ENCODE data around the gene TMSB10.

TMSB10 gene

DNA sequence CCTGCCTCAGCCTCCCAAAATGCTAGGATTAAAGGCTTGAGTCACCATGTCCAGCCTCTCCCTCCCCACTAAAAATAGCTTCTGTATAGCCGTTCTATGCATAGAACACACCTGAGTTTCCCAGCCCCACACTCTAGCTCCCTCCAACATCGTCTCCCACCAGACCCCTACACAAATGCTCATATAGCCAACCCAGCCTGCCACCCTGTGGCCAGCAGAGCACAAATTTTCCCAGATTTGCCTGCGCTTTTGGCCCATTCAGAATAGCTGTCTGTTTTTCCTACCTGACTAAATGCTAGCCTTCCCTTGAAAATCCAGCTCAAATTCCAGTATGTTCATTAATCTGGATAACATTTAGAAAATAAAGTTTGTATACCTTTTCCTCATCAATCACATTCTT is 47.3 kb upstream of the TMSB10 start:
- ATAC-seq: peak; percentile 40; the same call in 2 of the 3 replicates
- TF ChIP-seq ISL1 (CRISPR knock-in tag; IDR thresholded peaks at IDR 0.05): no peak
- TF ChIP-seq, protein P1, sequence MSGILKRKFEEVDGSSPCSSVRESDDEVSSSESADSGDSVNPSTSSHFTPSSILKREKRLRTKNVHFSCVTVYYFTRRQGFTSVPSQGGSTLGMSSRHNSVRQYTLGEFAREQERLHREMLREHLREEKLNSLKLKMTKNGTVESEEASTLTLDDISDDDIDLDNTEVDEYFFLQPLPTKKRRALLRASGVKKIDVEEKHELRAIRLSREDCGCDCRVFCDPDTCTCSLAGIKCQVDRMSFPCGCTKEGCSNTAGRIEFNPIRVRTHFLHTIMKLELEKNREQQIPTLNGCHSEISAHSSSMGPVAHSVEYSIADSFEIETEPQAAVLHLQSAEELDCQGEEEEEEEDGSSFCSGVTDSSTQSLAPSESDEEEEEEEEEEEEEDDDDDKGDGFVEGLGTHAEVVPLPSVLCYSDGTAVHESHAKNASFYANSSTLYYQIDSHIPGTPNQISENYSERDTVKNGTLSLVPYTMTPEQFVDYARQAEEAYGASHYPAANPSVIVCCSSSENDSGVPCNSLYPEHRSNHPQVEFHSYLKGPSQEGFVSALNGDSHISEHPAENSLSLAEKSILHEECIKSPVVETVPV (CRISPR knock-in tag; IDR thresholded peaks at IDR 0.05): no peak
- TF ChIP-seq CSDC2 (CRISPR knock-in tag; IDR thresholded peaks at IDR 0.05): no peak
- TF ChIP-seq ESRRG (CRISPR knock-in tag; IDR thresholded peaks at IDR 0.05): no peak
- TF ChIP-seq ZFP30 (CRISPR knock-in tag; IDR thresholded peaks at IDR 0.05): no peak
- TF ChIP-seq ZFP3 (CRISPR knock-in tag; IDR thresholded peaks at IDR 0.05): no peak
- TF ChIP-seq TOX (CRISPR knock-in tag; IDR thresholded peaks at IDR 0.05; ENCODE audit: borderline replicate concordance): no peak
- no peak for TF ChIP-seq RARB (CRISPR knock-in tag; IDR thresholded peaks at IDR 0.05)
- TF ChIP-seq BACH2 (CRISPR knock-in tag; IDR thresholded peaks at IDR 0.05; ENCODE audit: borderline replicate concordance): no peak
- TF ChIP-seq, protein P2, sequence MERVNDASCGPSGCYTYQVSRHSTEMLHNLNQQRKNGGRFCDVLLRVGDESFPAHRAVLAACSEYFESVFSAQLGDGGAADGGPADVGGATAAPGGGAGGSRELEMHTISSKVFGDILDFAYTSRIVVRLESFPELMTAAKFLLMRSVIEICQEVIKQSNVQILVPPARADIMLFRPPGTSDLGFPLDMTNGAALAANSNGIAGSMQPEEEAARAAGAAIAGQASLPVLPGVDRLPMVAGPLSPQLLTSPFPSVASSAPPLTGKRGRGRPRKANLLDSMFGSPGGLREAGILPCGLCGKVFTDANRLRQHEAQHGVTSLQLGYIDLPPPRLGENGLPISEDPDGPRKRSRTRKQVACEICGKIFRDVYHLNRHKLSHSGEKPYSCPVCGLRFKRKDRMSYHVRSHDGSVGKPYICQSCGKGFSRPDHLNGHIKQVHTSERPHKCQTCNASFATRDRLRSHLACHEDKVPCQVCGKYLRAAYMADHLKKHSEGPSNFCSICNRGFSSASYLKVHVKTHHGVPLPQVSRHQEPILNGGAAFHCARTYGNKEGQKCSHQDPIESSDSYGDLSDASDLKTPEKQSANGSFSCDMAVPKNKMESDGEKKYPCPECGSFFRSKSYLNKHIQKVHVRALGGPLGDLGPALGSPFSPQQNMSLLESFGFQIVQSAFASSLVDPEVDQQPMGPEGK (CRISPR knock-in tag; IDR thresholded peaks at IDR 0.05; ENCODE audit: borderline replicate concordance): no peak
- TF ChIP-seq ZNF565 (CRISPR knock-in tag; conservative IDR thresholded peaks at IDR 0.05; ENCODE audit: low read depth): no peak
- no peak for TF ChIP-seq TCF4 (CRISPR knock-in tag; IDR thresholded peaks at IDR 0.05; ENCODE audit: borderline replicate concordance)
- TF ChIP-seq GLIS3 (CRISPR knock-in tag; IDR thresholded peaks at IDR 0.05): no peak
- no peak for TF ChIP-seq SNAI2 (CRISPR knock-in tag; IDR thresholded peaks at IDR 0.05)
- no peak for TF ChIP-seq PPARA (CRISPR knock-in tag; IDR thresholded peaks at IDR 0.05; ENCODE audit: borderline replicate concordance)
- TF ChIP-seq, protein P3, sequence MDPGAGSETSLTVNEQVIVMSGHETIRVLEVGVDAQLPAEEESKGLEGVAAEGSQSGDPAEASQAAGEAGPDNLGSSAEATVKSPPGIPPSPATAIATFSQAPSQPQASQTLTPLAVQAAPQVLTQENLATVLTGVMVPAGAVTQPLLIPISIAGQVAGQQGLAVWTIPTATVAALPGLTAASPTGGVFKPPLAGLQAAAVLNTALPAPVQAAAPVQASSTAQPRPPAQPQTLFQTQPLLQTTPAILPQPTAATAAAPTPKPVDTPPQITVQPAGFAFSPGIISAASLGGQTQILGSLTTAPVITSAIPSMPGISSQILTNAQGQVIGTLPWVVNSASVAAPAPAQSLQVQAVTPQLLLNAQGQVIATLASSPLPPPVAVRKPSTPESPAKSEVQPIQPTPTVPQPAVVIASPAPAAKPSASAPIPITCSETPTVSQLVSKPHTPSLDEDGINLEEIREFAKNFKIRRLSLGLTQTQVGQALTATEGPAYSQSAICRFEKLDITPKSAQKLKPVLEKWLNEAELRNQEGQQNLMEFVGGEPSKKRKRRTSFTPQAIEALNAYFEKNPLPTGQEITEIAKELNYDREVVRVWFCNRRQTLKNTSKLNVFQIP (CRISPR knock-in tag; IDR thresholded peaks at IDR 0.05; ENCODE audit: borderline replicate concordance, low read depth): no peak
- TF ChIP-seq, protein P4, sequence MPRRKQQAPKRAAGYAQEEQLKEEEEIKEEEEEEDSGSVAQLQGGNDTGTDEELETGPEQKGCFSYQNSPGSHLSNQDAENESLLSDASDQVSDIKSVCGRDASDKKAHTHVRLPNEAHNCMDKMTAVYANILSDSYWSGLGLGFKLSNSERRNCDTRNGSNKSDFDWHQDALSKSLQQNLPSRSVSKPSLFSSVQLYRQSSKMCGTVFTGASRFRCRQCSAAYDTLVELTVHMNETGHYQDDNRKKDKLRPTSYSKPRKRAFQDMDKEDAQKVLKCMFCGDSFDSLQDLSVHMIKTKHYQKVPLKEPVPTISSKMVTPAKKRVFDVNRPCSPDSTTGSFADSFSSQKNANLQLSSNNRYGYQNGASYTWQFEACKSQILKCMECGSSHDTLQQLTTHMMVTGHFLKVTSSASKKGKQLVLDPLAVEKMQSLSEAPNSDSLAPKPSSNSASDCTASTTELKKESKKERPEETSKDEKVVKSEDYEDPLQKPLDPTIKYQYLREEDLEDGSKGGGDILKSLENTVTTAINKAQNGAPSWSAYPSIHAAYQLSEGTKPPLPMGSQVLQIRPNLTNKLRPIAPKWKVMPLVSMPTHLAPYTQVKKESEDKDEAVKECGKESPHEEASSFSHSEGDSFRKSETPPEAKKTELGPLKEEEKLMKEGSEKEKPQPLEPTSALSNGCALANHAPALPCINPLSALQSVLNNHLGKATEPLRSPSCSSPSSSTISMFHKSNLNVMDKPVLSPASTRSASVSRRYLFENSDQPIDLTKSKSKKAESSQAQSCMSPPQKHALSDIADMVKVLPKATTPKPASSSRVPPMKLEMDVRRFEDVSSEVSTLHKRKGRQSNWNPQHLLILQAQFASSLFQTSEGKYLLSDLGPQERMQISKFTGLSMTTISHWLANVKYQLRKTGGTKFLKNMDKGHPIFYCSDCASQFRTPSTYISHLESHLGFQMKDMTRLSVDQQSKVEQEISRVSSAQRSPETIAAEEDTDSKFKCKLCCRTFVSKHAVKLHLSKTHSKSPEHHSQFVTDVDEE (CRISPR knock-in tag; IDR thresholded peaks at IDR 0.05): no peak

DNA sequence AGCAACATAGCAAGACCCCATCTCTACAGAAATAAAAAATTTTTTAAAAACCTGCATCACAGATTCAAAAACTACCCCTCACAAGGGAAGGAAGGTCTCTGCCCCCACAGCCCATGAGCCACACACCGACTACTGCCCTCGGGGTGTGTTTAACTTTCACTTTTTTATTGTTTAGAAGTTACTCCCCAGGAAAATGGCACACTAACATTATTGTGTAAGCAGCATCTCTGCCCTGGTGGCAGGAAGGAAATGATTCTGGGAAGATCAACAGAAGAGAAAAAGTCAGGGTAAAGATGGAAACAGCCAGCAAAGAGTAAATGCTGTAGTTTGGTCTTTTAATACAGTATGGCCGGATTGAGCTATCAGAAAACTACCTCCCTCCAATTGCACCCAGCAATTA is 46.5 kb upstream of the TMSB10 start:
- no peak for ATAC-seq
- TF ChIP-seq GLIS3 (CRISPR knock-in tag; IDR thresholded peaks at IDR 0.05): no peak
- TF ChIP-seq RARB (CRISPR knock-in tag; IDR thresholded peaks at IDR 0.05): no peak

DNA sequence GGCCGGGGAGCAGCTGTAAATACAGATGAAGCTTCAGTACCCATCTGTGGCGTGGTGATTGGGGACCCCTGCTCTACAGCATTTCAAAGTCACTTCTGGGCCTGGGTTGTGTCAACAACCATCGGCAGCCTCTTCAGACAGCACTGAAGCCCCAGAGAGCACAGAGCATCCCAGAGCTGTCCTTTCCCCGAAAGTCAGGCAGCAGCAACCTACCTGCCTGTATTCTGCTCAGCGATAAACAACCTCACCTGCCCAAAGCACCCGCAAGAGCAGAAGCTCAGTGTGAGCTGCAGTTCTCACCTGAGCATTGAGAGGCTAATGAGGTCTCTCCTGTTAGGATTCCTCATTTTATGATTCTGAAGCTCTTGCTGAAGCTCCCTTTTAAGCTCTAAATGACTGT is 43.9 kb upstream of the TMSB10 start:
- TF ChIP-seq ARNTL (CRISPR knock-in tag; IDR thresholded peaks at IDR 0.05; ENCODE audit: borderline replicate concordance, low read depth) (no peak), ZNF70 (CRISPR knock-in tag; IDR thresholded peaks at IDR 0.05) (no peak), TCF4 (CRISPR knock-in tag; IDR thresholded peaks at IDR 0.05; ENCODE audit: borderline replicate concordance) (no peak), BACH2 (CRISPR knock-in tag; IDR thresholded peaks at IDR 0.05; ENCODE audit: borderline replicate concordance) (no peak), PPARA (CRISPR knock-in tag; IDR thresholded peaks at IDR 0.05; ENCODE audit: borderline replicate concordance) (no peak), ZNF8 (CRISPR knock-in tag; IDR thresholded peaks at IDR 0.05) (no peak), GLIS3 (CRISPR knock-in tag; IDR thresholded peaks at IDR 0.05) (no peak), ZFP30 (CRISPR knock-in tag; IDR thresholded peaks at IDR 0.05) (no peak), CSDC2 (CRISPR knock-in tag; IDR thresholded peaks at IDR 0.05) (no peak)
- TF ChIP-seq, protein P4 (CRISPR knock-in tag; IDR thresholded peaks at IDR 0.05): no peak
- ATAC-seq: no peak

Measured in SK-N-SH treated with all-trans-retinoic acid at 6 μM for 48 hours (cell line).